SK-N-SH (cell line): ENCODE data around the gene MMP2. TPM values are rescaled to one million over a fixed set of nuclear protein-coding genes. Genes with fewer than 3 reads are reported as not detected.
A peak's percentile ranks its signal among the peaks of the same experiment; 100 is the strongest.

Experiments used
- CTCF ChIA-PET: fragments of 300-600, 350-600 bp; formaldehyde crosslinking; extraction: SDS; loops from one replicate; lab custom pipeline; 2021; lab: Yijun Ruan, JAX
- POLR2A ChIA-PET: fragments of 350-600 bp; sonication (Branson Sonifier 250); formaldehyde crosslinking; extraction: SDS; loops from one replicate; lab custom pipeline; 2020; ENCODE audit warnings: antibody characterized with exemption, inconsistent platforms; lab: Yijun Ruan, JAX
- DNase-seq: peaks from one replicate; pipeline ENCODE4 v3.0.0; 2012
- H2AFZ ChIP-seq: fragments of 200-600 bp; sonication (generic); 2 replicates; pipeline ENCODE4 v1.8.1; 2016; ENCODE audit warnings: antibody characterized with exemption, mild to moderate bottlenecking, low read depth
- H3F3A ChIP-seq: fragments of 200-600 bp; sonication (generic); replicated peaks from 2 replicates; pipeline ENCODE3; 2016; ENCODE audit warnings: antibody characterized with exemption, mild to moderate bottlenecking; ENCODE audit not compliant: insufficient read depth
- H3K27ac ChIP-seq, 2 experiments: fragments of 200-500 bp in 1 of 2; fragments of 200-600 bp in 1 of 2; sonication (Bioruptor generic) in 1 of 2; sonication (generic), shearing (Covaris generic) in 1 of 2; 2 replicates each; pipeline versions ENCODE4 v1.5.1 to v1.6.1; 2014 to 2016; ENCODE audit warnings: low read depth in 2 of 2, inconsistent platforms in 1 of 2, low read length in 1 of 2, mild to moderate bottlenecking in 1 of 2, mixed read lengths in 1 of 2
- H3K27me3 ChIP-seq: fragments of 200-600 bp; sonication (generic), shearing (Covaris generic); 2 replicates; pipeline ENCODE4 v1.6.1; 2016; ENCODE audit warnings: mixed run types; ENCODE audit not compliant: insufficient read depth
- H3K36me3 ChIP-seq, 2 experiments: fragments of 200-500 bp in 1 of 2; fragments of 200-600 bp in 1 of 2; sonication (Bioruptor generic) in 1 of 2; sonication (generic) in 1 of 2; replicated peaks in 1 of 2; 2 replicates each; pipeline versions ENCODE3 to v1.5.1; 2014 to 2016; ENCODE audit warnings: low read length in 1 of 2, mild to moderate bottlenecking in 1 of 2; ENCODE audit not compliant: insufficient read depth in 2 of 2, control insufficient read depth in 1 of 2
- H3K4me1 ChIP-seq, 2 experiments: fragments of 200-500 bp in 1 of 2; fragments of 200-600 bp in 1 of 2; sonication (Bioruptor generic) in 1 of 2; sonication (generic), shearing (Covaris generic) in 1 of 2; 2 replicates each; pipeline versions ENCODE4 v1.5.1 to v1.6.1; 2014 to 2016; ENCODE audit warnings: low read depth in 1 of 2, low read length in 1 of 2, mixed run types in 1 of 2; ENCODE audit not compliant: insufficient read depth in 2 of 2, control insufficient read depth in 1 of 2
- H3K4me2 ChIP-seq: fragments of 200-600 bp; sonication (generic), shearing (Covaris generic); 2 replicates; pipeline ENCODE4 v1.6.1; 2017; ENCODE audit warnings: mixed run types
- H3K4me3 ChIP-seq, 2 experiments: fragments of 200-500 bp in 1 of 2; fragments of 200-600 bp in 1 of 2; sonication (Bioruptor generic) in 1 of 2; sonication (generic), shearing (Covaris generic) in 1 of 2; 2 replicates each; pipeline versions ENCODE4 v1.5.1 to v1.8.1; 2014 to 2016; ENCODE audit warnings: low read depth in 2 of 2, inconsistent platforms in 1 of 2, low read length in 1 of 2, mild to moderate bottlenecking in 1 of 2, mixed read lengths in 1 of 2, moderate library complexity in 1 of 2
- H3K79me2 ChIP-seq: fragments of 200-600 bp; sonication (generic); 2 replicates; pipeline ENCODE4 v1.8.1; 2017; ENCODE audit warnings: mild to moderate bottlenecking; ENCODE audit not compliant: insufficient read depth
- H3K9ac ChIP-seq: fragments of 200-600 bp; sonication (generic); 2 replicates; pipeline ENCODE4 v1.6.1; 2017; ENCODE audit warnings: mixed run types
- H3K9me2 ChIP-seq: fragments of 200-600 bp; sonication (generic); 2 replicates; pipeline ENCODE4 v1.6.1; 2017; ENCODE audit warnings: mixed run types
- H3K9me3 ChIP-seq: fragments of 200-600 bp; sonication (generic); 2 replicates; pipeline ENCODE4 v1.6.1; 2017; ENCODE audit warnings: mixed run types, mild to moderate bottlenecking, moderate library complexity
- H4K20me1 ChIP-seq: fragments of 200-600 bp; sonication (generic); 2 replicates; pipeline ENCODE4 v1.6.1; 2017; ENCODE audit warnings: mild to moderate bottlenecking, mixed run types; ENCODE audit not compliant: insufficient read depth
- EP300 ChIP-seq, 2 experiments: IDR thresholded peaks; 2 replicates each; pipeline versions ENCODE4 v1.4.0 to v1.6.1; 2012; ENCODE audit warnings: borderline replicate concordance in 1 of 2, low read depth in 1 of 2, low read length in 1 of 2
- FOSL2 ChIP-seq: IDR thresholded peaks from 2 replicates; pipeline ENCODE4 v1.4.0; 2012; ENCODE audit warnings: low read depth, mild to moderate bottlenecking, moderate library complexity, borderline replicate concordance
- GABPA ChIP-seq: IDR thresholded peaks from 2 replicates; pipeline ENCODE4 v1.4.0; 2012; ENCODE audit warnings: low read depth, mild to moderate bottlenecking
- NFIC ChIP-seq: IDR thresholded peaks from 2 replicates; pipeline ENCODE4 v1.4.0; 2012; ENCODE audit warnings: borderline replicate concordance
- NRF1 ChIP-seq: IDR thresholded peaks from 2 replicates; pipeline ENCODE4 v1.6.1; 2012; ENCODE audit warnings: low read depth, mild to moderate bottlenecking, low read length
- RAD21 ChIP-seq: IDR thresholded peaks from 2 replicates; pipeline ENCODE4 v1.6.1; 2012; ENCODE audit warnings: mild to moderate bottlenecking, low read length
- RXRA ChIP-seq: IDR thresholded peaks from 2 replicates; pipeline ENCODE4 v1.4.0; 2012; ENCODE audit warnings: low read depth, mild to moderate bottlenecking, borderline replicate concordance
- SMC3 ChIP-seq: IDR thresholded peaks from 2 replicates; pipeline ENCODE4 v1.6.1; 2012; ENCODE audit warnings: low read depth, low read length, improper control_type of control experiment
- TEAD4 ChIP-seq: IDR thresholded peaks from 2 replicates; pipeline ENCODE4 v1.4.0; 2012; ENCODE audit warnings: mild to moderate bottlenecking, borderline replicate concordance; ENCODE audit not compliant: insufficient read depth
- WGBS: methylation state at CpG from one replicate; pipeline ENCODE4 v1.1.6; 2017; ENCODE audit warnings: low lambda C conversion rate; 5-methylcytosine and 5-hydroxymethylcytosine counted together
- polyA plus RNA-seq, 3 experiments: library from polyadenylated mRNA; depleted of rRNA; stranded (reverse); fragments of >200 nt; gene quantifications; 2 replicates each; pipeline ENCODE4 v1.2.3, GENCODE V29; 2012
- TF ChIP-seq, protein P1 (sequence below): fragments of 150-350 bp; IDR thresholded peaks from 2 replicates; pipeline ENCODE4 v1.6.1; 2016; ENCODE audit warnings: mild to moderate bottlenecking, low read depth, low read length
- TF ChIP-seq, protein P2 (sequence below): fragments of 200-600 bp; sonication (generic); IDR thresholded peaks from 2 replicates; pipeline ENCODE4 v1.6.1; 2017; ENCODE audit warnings: antibody characterized with exemption, mild to moderate bottlenecking, moderate library complexity

The MMP2 gene
- polyA plus RNA-seq, 1 of the 3 experiments (the other 2 are of a cell fraction) = 1,101 TPM

DNA sequence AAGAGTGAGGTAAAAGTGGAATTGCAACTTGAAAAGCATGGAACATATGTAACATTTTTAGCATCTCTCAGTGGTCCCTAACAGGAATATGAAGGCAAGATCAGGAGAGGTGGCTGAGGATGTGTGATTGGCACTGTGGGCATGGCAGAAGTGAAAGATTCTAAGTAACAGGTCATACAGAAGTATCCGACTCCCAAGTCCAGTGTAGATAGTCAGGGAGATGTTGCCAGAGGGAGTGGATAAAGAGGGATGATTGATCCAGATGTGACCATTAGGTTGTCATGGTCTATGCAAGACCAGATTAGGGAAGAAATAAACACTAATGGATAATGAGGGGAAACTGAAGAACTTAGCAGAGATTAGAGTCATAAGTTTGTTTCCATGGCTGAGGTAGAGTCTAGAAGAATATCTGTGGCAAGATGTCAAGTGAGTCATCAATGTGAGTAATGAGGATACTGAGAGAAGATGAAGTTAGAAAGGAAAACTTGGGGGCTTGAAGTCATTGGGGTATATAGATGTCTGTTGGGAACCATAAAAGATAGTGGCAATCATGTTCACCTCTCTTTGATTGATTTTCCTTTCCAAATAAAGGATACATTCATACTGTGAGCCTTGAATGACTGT, 63.6 kb downstream of the MMP2 start (continued):
- peak; percentile 85 for TF ChIP-seq FOSL2
- TF ChIP-seq RXRA = no peak
- TF ChIP-seq NRF1 = no peak
- TF ChIP-seq, protein P1, sequence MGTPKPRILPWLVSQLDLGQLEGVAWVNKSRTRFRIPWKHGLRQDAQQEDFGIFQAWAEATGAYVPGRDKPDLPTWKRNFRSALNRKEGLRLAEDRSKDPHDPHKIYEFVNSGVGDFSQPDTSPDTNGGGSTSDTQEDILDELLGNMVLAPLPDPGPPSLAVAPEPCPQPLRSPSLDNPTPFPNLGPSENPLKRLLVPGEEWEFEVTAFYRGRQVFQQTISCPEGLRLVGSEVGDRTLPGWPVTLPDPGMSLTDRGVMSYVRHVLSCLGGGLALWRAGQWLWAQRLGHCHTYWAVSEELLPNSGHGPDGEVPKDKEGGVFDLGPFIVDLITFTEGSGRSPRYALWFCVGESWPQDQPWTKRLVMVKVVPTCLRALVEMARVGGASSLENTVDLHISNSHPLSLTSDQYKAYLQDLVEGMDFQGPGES = no peak
- TF ChIP-seq NFIC = peak; percentile 36; the same call in 1 of the 2 replicates
- TF ChIP-seq RAD21 = no peak
- TF ChIP-seq GABPA = no peak
- no peak for TF ChIP-seq TEAD4
- TF ChIP-seq, protein P2, sequence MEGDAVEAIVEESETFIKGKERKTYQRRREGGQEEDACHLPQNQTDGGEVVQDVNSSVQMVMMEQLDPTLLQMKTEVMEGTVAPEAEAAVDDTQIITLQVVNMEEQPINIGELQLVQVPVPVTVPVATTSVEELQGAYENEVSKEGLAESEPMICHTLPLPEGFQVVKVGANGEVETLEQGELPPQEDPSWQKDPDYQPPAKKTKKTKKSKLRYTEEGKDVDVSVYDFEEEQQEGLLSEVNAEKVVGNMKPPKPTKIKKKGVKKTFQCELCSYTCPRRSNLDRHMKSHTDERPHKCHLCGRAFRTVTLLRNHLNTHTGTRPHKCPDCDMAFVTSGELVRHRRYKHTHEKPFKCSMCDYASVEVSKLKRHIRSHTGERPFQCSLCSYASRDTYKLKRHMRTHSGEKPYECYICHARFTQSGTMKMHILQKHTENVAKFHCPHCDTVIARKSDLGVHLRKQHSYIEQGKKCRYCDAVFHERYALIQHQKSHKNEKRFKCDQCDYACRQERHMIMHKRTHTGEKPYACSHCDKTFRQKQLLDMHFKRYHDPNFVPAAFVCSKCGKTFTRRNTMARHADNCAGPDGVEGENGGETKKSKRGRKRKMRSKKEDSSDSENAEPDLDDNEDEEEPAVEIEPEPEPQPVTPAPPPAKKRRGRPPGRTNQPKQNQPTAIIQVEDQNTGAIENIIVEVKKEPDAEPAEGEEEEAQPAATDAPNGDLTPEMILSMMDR = no peak
- peak in 1 of 2 experiments; percentile 27; a peak in 1 of 4 replicates for TF ChIP-seq EP300 (IDR thresholded peaks at IDR 0.05; ENCODE audit: borderline replicate concordance in 1 of 2, low read depth in 1 of 2, low read length in 1 of 2)
- TF ChIP-seq, all 33 proteins: peak for 6

DNA sequence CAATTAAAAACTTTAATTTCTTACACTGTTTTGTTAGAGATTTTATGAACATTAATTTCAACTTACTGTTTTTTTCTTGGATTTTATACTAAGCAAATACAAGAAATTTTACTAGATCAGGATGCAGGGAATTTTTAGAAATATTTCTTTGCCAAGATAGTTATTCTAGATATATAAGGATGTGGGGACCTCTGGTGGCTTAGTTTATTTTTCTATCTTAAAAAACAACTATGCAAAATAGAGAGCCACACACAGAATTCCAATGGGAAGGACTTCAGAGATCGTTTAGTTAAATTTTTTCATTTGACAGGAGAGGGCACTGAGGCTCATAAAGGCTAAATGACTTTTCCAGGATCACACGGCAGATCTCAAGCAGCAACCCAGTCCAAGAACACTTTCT, 64.5 kb downstream of the MMP2 start:
- TF ChIP-seq RXRA (no peak), SMC3 (peak; percentile 51), RAD21 (peak; percentile 74)
- TF ChIP-seq, protein P2 = peak; percentile 65
- ChIA-PET CTCF (interaction anchor here (0.8 to 7.4 kb wide), 11 partner anchors 9 to 811 kb away, joined by 3 to 130 read pairs (median 4); no protein-coding TSS in a partner anchor), POLR2A (no interaction called here)
- H4K20me1 ChIP-seq = no peaks in the 10 kb centered on the region
- H3K36me3 ChIP-seq = peaks cover 71 to 72% of the 10 kb centered on the region in 2 experiments
- H3K9me3 ChIP-seq = no peaks in the 10 kb centered on the region
- peaks cover 9 to 15% of the 10 kb centered on the region in 2 experiments; a peak in 3 of 4 replicates for H3K4me1 ChIP-seq
- H3K79me2 ChIP-seq = no peaks in the 10 kb centered on the region
- H3F3A ChIP-seq = peaks cover 26% of the 10 kb centered on the region
- no peak overlapping the region for H3K4me2 ChIP-seq
- H3K9me2 ChIP-seq = no peaks in the 10 kb centered on the region
- H3K27me3 ChIP-seq = no peaks in the 10 kb centered on the region
- 30% methylated on average over 2 of the region's 2 CpGs for WGBS
- DNase-seq = peak; percentile 16
- no peak overlapping the region for H2AFZ ChIP-seq
- H3K27ac ChIP-seq = peak overlapping the region; percentile 55 to 65; a peak in 2 of 4 replicates
- H3K4me3 ChIP-seq = no peak overlapping the region
- H3K9ac ChIP-seq = no peak overlapping the region
